Activated CD4-positive, alpha-beta T cell treated with anti-CD3 and anti-CD28 coated beads, Interleukin-2, amount 50 U/mL, for 1 hour (primary cell): ENCODE data around the gene NBEA.

Source experiments
- DNase-seq: peaks from one replicate; pipeline ENCODE4 v3.0.0-alpha.2; 2020

The NBEA gene

GRCh38 chr13:35179920-35180663, 238.0 kb downstream of the NBEA start:
- no peak for DNase-seq

GRCh38 chr13:35190241-35190640, 248.2 kb downstream of the NBEA start:
- no peak for DNase-seq

GRCh38 chr13:35191883-35192282, 249.8 kb downstream of the NBEA start:
- DNase-seq = no peak

- no peak for DNase-seq
Observed at GRCh38 chr13:35198613-35199200, 256.6 kb downstream of the NBEA start.

- no peak for DNase-seq
Observed at GRCh38 chr13:35208587-35208986, 266.5 kb downstream of the NBEA start.

GRCh38 chr13:35210261-35210660, 268.2 kb downstream of the NBEA start:
- no peak for DNase-seq

- no peak for DNase-seq
Observed at GRCh38 chr13:35211949-35212348, 269.9 kb downstream of the NBEA start.

GRCh38 chr13:35213911-35214310, 271.8 kb downstream of the NBEA start:
- no peak for DNase-seq

- no peak for DNase-seq
Observed at GRCh38 chr13:35216131-35216530, 274.1 kb downstream of the NBEA start.

GRCh38 chr13:35219021-35219420, 277.0 kb downstream of the NBEA start:
- no peak for DNase-seq

- no peak for DNase-seq
Observed at GRCh38 chr13:35225159-35225558, 283.1 kb downstream of the NBEA start.

GRCh38 chr13:35225582-35225981, 283.5 kb downstream of the NBEA start:
- no peak for DNase-seq

- no peak for DNase-seq
Observed at GRCh38 chr13:35228536-35228935, 286.5 kb downstream of the NBEA start.

- no peak for DNase-seq
Observed at GRCh38 chr13:35231426-35231825, 289.4 kb downstream of the NBEA start.

- no peak for DNase-seq
Observed at GRCh38 chr13:35238274-35238673, 296.2 kb downstream of the NBEA start.

- DNase-seq = no peak
Observed at GRCh38 chr13:35252536-35253205, 310.6 kb downstream of the NBEA start.

GRCh38 chr13:35255241-35255640, 313.2 kb downstream of the NBEA start:
- DNase-seq = no peak

GRCh38 chr13:35256459-35257148, 314.5 kb downstream of the NBEA start:
- DNase-seq = no peak

GRCh38 chr13:35260316-35260715, 318.2 kb downstream of the NBEA start:
- no peak for DNase-seq

GRCh38 chr13:35266412-35266811, 324.3 kb downstream of the NBEA start:
- DNase-seq = no peak

- DNase-seq = no peak
Observed at GRCh38 chr13:35278917-35279316, 336.8 kb downstream of the NBEA start.

- DNase-seq = no peak
Observed at GRCh38 chr13:35279500-35279899, 337.4 kb downstream of the NBEA start.

- DNase-seq = no peak
Observed at GRCh38 chr13:35283856-35284255, 341.8 kb downstream of the NBEA start.

GRCh38 chr13:35285677-35286076, 343.6 kb downstream of the NBEA start:
- no peak for DNase-seq
